H9 (cell line): Measurements from ENCODE around the gene DYRK3. TPM values are rescaled to one million over a fixed set of nuclear protein-coding genes. Genes with fewer than 3 reads are reported as not detected.

Experiments used
- DNase-seq: peaks from one replicate; pipeline ENCODE4 v3.0.0-alpha.2; 2017
- H2AFZ ChIP-seq: one replicate; pipeline ENCODE4 v1.6.1; 2013; ENCODE audit warnings: mild to moderate bottlenecking, low read length, control low read depth, moderate library complexity
- H2AK5ac ChIP-seq: 2 replicates; pipeline ENCODE4 v1.6.1; 2013; ENCODE audit warnings: low read length, control low read depth, mixed read lengths; ENCODE audit not compliant: insufficient read length
- H2BK120ac ChIP-seq: one replicate; pipeline ENCODE4 v1.6.1; 2013; ENCODE audit warnings: low read depth, mild to moderate bottlenecking, low read length, control low read depth, inconsistent platforms; ENCODE audit not compliant: poor library complexity, severe bottlenecking
- H2BK12ac ChIP-seq: 2 replicates; pipeline ENCODE4 v1.6.1; 2013; ENCODE audit warnings: low read length, control low read depth, mixed read lengths, low read depth; ENCODE audit not compliant: insufficient read length
- H2BK15ac ChIP-seq: 2 replicates; pipeline ENCODE4 v1.6.1; 2013; ENCODE audit warnings: low read depth, low read length, control low read depth
- H2BK20ac ChIP-seq: one replicate; pipeline ENCODE4 v1.6.1; 2013; ENCODE audit warnings: low read depth, mild to moderate bottlenecking, low read length, control low read depth, inconsistent platforms; ENCODE audit not compliant: poor library complexity, severe bottlenecking
- H2BK5ac ChIP-seq: 2 replicates; pipeline ENCODE4 v1.6.1; 2013; ENCODE audit warnings: low read length, control low read depth, mixed read lengths; ENCODE audit not compliant: insufficient read length
- H3K14ac ChIP-seq: 2 replicates; pipeline ENCODE4 v1.6.1; 2013; ENCODE audit warnings: low read length, control low read depth; ENCODE audit not compliant: insufficient read depth
- H3K18ac ChIP-seq: 2 replicates; pipeline ENCODE4 v1.6.1; 2013; ENCODE audit warnings: low read depth, mild to moderate bottlenecking, mixed read lengths, low read length, control low read depth; ENCODE audit not compliant: insufficient read length
- H3K23ac ChIP-seq: 2 replicates; pipeline ENCODE4 v1.6.1; 2013; ENCODE audit warnings: low read length, control low read depth, mixed read lengths, low read depth; ENCODE audit not compliant: insufficient read length
- H3K23me2 ChIP-seq: 2 replicates; pipeline ENCODE4 v1.6.1; 2013; ENCODE audit warnings: low read depth, mild to moderate bottlenecking, mixed read lengths, low read length, control low read depth; ENCODE audit not compliant: insufficient read length, poor library complexity, severe bottlenecking
- H3K27ac ChIP-seq: 2 replicates; pipeline ENCODE4 v1.5.1; 2013; ENCODE audit warnings: low read length, control low read depth, mixed read lengths, low read depth; ENCODE audit not compliant: insufficient read length
- H3K27me3 ChIP-seq: 2 replicates; pipeline ENCODE4 v1.6.1; 2013; ENCODE audit warnings: low read length, control low read depth, inconsistent platforms; ENCODE audit not compliant: insufficient read depth
- H3K4ac ChIP-seq: 2 replicates; pipeline ENCODE4 v1.6.1; 2013; ENCODE audit warnings: low read depth, mild to moderate bottlenecking, control low read depth, inconsistent platforms, low read length, moderate library complexity
- H3K4me1 ChIP-seq: 2 replicates; pipeline ENCODE4 v1.6.1; 2013; ENCODE audit warnings: low read length, control low read depth, inconsistent platforms; ENCODE audit not compliant: insufficient read depth
- H3K4me2 ChIP-seq: 2 replicates; pipeline ENCODE4 v1.6.1; 2013; ENCODE audit warnings: low read length, control low read depth, mixed read lengths; ENCODE audit not compliant: insufficient read length, insufficient read depth
- H3K56ac ChIP-seq: 2 replicates; pipeline ENCODE4 v1.6.1; 2013; ENCODE audit warnings: low read depth, mild to moderate bottlenecking, mixed read lengths, low read length, control low read depth; ENCODE audit not compliant: insufficient read length
- H3K79me1 ChIP-seq: 2 replicates; pipeline ENCODE4 v1.6.1; 2013; ENCODE audit warnings: low read depth, mild to moderate bottlenecking, moderate library complexity, low read length, control low read depth, inconsistent platforms; ENCODE audit not compliant: insufficient read depth, poor library complexity, severe bottlenecking
- H3K79me2 ChIP-seq: 2 replicates; pipeline ENCODE4 v1.6.1; 2013; ENCODE audit warnings: low read length, control low read depth, inconsistent platforms; ENCODE audit not compliant: insufficient read depth
- H3K9ac ChIP-seq: 2 replicates; pipeline ENCODE4 v1.6.1; 2013; ENCODE audit warnings: low read length, control low read depth, mixed read lengths; ENCODE audit not compliant: insufficient read length; ENCODE audit errors: extremely low read depth
- H3K9me3 ChIP-seq: one replicate; pipeline ENCODE4 v1.6.1; 2013; ENCODE audit warnings: low read depth, low read length, inconsistent platforms; ENCODE audit not compliant: control insufficient read depth
- H3T11ph ChIP-seq: one replicate; pipeline ENCODE4 v1.6.1; 2013; ENCODE audit warnings: mild to moderate bottlenecking, low read length, control low read depth, inconsistent platforms
- H4K20me1 ChIP-seq: one replicate; pipeline ENCODE4 v1.6.1; 2013; ENCODE audit not compliant: control insufficient read depth, insufficient read length, insufficient read depth
- H4K5ac ChIP-seq: 2 replicates; pipeline ENCODE4 v1.6.1; 2013; ENCODE audit warnings: low read depth, mild to moderate bottlenecking, mixed read lengths, low read length, control low read depth; ENCODE audit not compliant: insufficient read length
- H4K8ac ChIP-seq: replicated peaks from 2 replicates; pipeline ENCODE4 v1.6.1; 2013; ENCODE audit warnings: low read length, control low read depth, mixed read lengths, low read depth; ENCODE audit not compliant: insufficient read length
- H4K91ac ChIP-seq: 2 replicates; pipeline ENCODE4 v1.6.1; 2013; ENCODE audit warnings: low read depth, mild to moderate bottlenecking, moderate library complexity, mixed read lengths, low read length, control low read depth; ENCODE audit not compliant: insufficient read length
- H3K27ac Mint-ChIP-seq, 3 experiments: 2 replicates in 2 of 3; 3 replicates in 1 of 3; pipeline ENCODE4 v1.8.0; 2020 to 2021; ENCODE audit warnings: mixed read lengths in 3 of 3, mild to moderate bottlenecking in 1 of 3, moderate library complexity in 1 of 3
- H3K27me3 Mint-ChIP-seq: 2 replicates; pipeline ENCODE4 v1.8.0; 2021; ENCODE audit warnings: low read depth, mild to moderate bottlenecking, moderate library complexity, mixed read lengths
- H3K36me3 Mint-ChIP-seq, 3 experiments: 2 replicates in 2 of 3; 3 replicates in 1 of 3; pipeline ENCODE4 v1.8.0; 2020 to 2021; ENCODE audit warnings: low read depth in 3 of 3, mixed read lengths in 3 of 3; ENCODE audit not compliant: insufficient read depth in 1 of 3
- H3K4me1 Mint-ChIP-seq, 2 experiments: 2 replicates each; pipeline ENCODE4 v1.8.0; 2020; ENCODE audit warnings: mixed read lengths in 2 of 2
- H3K4me3 Mint-ChIP-seq, 2 experiments: 2 replicates in 1 of 2; 3 replicates in 1 of 2; pipeline ENCODE4 v1.8.0; 2020 to 2021; ENCODE audit warnings: mild to moderate bottlenecking in 2 of 2, mixed read lengths in 2 of 2, moderate library complexity in 1 of 2
- H3K9me3 Mint-ChIP-seq, 2 experiments: 2 replicates in 1 of 2; 3 replicates in 1 of 2; pipeline ENCODE4 v1.8.0; 2020; ENCODE audit warnings: mild to moderate bottlenecking in 2 of 2, mixed read lengths in 2 of 2, moderate library complexity in 1 of 2
- CTCF ChIP-seq: fragments of 200-600 bp; sonication (generic); conservative IDR thresholded peaks from 3 replicates; pipeline ENCODE4 v1.8.0; 2021; ENCODE audit warnings: antibody characterized with exemption, mild to moderate bottlenecking
- WGBS: extraction: QIAGEN DNeasy Blood & Tissue Kit; methylation state at CpG from one replicate; pipeline ENCODE4 v1.1.7; 2013; ENCODE audit warnings: missing lambda C conversion rate, low lambda C conversion rate, mixed read lengths; ENCODE audit not compliant: insufficient read length; ENCODE audit errors: extremely low coverage; 5-methylcytosine and 5-hydroxymethylcytosine counted together
- total RNA-seq: library from RNA; stranded (reverse); gene quantifications from 2 replicates; pipeline ENCODE4 v1.2.1, GENCODE V29; 2021

DYRK3 gene
- total RNA-seq, 1 experiment from 2014 or later: 4.7 TPM

GRCh38 chr1:206646504-206646903 is 11.2 kb downstream of the DYRK3 start:
- no peak overlapping the region for H3K4me2 ChIP-seq
- H3K14ac ChIP-seq: no peak overlapping the region
- H2AFZ ChIP-seq: no peak overlapping the region
- no peaks in the 10 kb centered on the region for H3K79me2 ChIP-seq
- no CpG with 5 or more reads among the region's 1 CpG for WGBS
- H2AK5ac ChIP-seq: no peak overlapping the region
- H3K56ac ChIP-seq: no peak overlapping the region
- no peak overlapping the region for H2BK12ac ChIP-seq
- H3K27me3 ChIP-seq: no peaks in the 10 kb centered on the region
- H3K9ac ChIP-seq: no peak overlapping the region
- H4K8ac ChIP-seq: no peak overlapping the region
- no peak for TF ChIP-seq CTCF
- no peak overlapping the region for H4K91ac ChIP-seq
- Mint-ChIP-seq H3K9me3 (no peaks in the 10 kb centered on the region), H3K4me1 (peaks cover 8 to 11% of the 10 kb centered on the region in 2 experiments), H3K36me3 (peaks cover 2 to 8% (median 7%) of the 10 kb centered on the region in 3 experiments; a peak in 5 of 7 replicates), H3K4me3 (no peak overlapping the region), H3K27me3 (no peaks in the 10 kb centered on the region), H3K27ac (no peak overlapping the region)
- no peaks in the 10 kb centered on the region for H3K9me3 ChIP-seq
- no peaks in the 10 kb centered on the region for H3K79me1 ChIP-seq
- H3K23me2 ChIP-seq: no peaks in the 10 kb centered on the region
- no peak overlapping the region for H3T11ph ChIP-seq
- H3K27ac ChIP-seq: no peak overlapping the region
- H2BK5ac ChIP-seq: no peak overlapping the region
- no peak overlapping the region for H2BK20ac ChIP-seq
- DNase-seq: no peak
- H4K20me1 ChIP-seq: no peaks in the 10 kb centered on the region
- H3K4ac ChIP-seq: no peak overlapping the region
- no peak overlapping the region for H3K23ac ChIP-seq
- H4K5ac ChIP-seq: no peak overlapping the region
- no peak overlapping the region for H2BK120ac ChIP-seq
- no peak overlapping the region for H2BK15ac ChIP-seq
- H3K18ac ChIP-seq: no peak overlapping the region
- H3K4me1 ChIP-seq: no peaks in the 10 kb centered on the region
